ENCODE results near the gene BCL7A. TPM values are rescaled to one million over a fixed set of nuclear protein-coding genes. Genes with fewer than 3 reads are reported as not detected.

BCL7A gene
- total RNA-seq (2022; extraction: Qiagen RNA extraction; ENCODE audit: low read depth) = 9.3 to 13.2 TPM (median 11.3 TPM) in 5 replicates

DNA sequence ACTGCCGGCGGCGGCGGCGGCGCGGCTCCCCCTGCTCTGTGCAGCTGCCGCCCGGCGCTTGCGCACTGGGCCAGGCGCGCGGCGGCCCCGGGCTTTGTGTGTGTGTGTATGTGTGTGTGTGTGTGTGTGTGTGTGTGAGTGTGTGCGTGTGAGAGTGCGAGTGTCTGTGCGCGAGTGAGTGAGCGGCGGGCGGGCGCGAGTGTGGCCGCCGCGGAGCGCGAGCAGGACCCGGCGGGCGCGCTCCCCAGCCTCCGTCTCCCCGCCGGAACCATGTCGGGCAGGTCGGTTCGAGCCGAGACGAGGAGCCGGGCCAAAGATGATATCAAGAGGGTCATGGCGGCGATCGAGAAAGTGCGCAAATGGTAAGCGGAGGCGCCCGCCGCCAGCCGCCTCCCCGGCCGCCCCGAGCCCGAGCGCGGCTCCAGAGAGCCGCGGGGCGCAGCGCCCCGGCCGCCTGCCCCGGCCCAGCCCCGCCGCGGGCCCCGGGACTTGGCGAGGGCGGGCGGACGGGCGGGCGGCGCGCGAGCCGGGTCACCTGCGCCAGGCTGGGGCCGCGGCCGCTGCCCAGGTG lies at the start of gene BCL7A:
BCL7A (plus strand) TSS at position 63 of the 571 bp plus-strand sequence; CDS start at position 271, 208 bp downstream.

DNA sequence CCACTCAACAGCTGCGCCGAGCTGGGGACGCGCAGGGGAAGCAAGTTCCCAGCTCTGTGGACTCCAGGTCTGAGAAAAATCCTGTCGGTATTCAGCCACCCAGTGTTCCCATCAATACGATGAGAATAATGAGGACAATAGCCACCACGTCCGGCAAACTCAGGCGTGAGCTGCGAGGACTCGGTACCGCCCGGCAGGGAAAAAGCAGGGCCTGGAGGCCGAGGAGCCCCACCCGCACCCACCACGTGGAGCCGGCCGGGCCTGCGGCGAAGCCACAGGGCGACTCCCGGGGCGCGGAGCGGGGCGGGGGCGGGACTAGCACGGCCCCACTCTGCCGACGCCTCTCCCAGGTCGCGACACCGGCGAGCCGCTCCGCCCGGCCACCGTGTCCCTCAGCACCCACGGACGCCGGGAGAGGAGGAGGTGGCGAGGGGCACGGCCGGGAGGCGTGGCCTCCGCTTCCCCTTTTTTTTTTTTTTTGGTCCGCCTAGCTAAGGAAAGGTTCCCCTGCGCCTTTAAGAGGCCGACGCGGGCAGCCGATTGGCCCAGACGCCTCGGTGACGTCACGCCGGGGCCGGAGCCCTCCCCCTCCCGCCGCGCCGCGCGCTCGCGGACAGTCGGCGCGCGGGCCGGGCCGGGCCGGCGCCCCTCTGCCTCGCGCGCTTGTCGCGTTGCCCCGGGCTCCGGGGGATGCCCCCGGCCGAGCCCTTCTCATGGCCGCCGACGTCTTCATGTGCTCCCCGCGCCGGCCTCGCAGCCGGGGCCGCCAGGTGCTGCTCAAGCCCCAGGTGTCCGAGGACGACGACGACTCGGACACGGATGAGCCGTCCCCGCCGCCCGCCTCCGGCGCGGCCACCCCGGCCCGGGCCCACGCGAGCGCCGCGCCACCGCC lies 56.7 kb downstream of the BCL7A start, which contains the start of gene MLXIP:
MLXIP (plus strand) TSS at position 616 of the 892 bp plus-strand sequence; CDS start at position 714, 98 bp downstream.

Other genes with a start within 250 kb of the BCL7A start
- 93.3 to 148 TPM (median 132 TPM) in 5 replicates for gene RHOF, start 228.2 kb upstream of the BCL7A start, total RNA-seq (2022; extraction: Qiagen RNA extraction; ENCODE audit: low read depth)
- 7.9 to 16.3 TPM (median 13.7 TPM) in 5 replicates for gene SETD1B, start 217.9 kb upstream of the BCL7A start, total RNA-seq (2022; extraction: Qiagen RNA extraction; ENCODE audit: low read depth)
- gene HPD, start 163.0 kb upstream of the BCL7A start, total RNA-seq (2022; extraction: Qiagen RNA extraction; ENCODE audit: low read depth) = 1.0 to 2.0 TPM (median 1.5 TPM) in 5 replicates
- gene PSMD9, start 133.1 kb upstream of the BCL7A start, total RNA-seq (2022; extraction: Qiagen RNA extraction; ENCODE audit: low read depth) = 113 to 152 TPM (median 122 TPM) in 5 replicates
- 0.88 to 2.6 TPM (median 1.5 TPM) in 5 replicates for gene CFAP251, start 103.3 kb upstream of the BCL7A start, total RNA-seq (2022; extraction: Qiagen RNA extraction; ENCODE audit: low read depth)
- gene MLXIP, start 56.9 kb downstream of the BCL7A start, total RNA-seq (2022; extraction: Qiagen RNA extraction; ENCODE audit: low read depth) = 21.5 to 53.9 TPM (median 39.5 TPM) in 5 replicates
- gene IL31, start 152.3 kb downstream of the BCL7A start, total RNA-seq (2022; extraction: Qiagen RNA extraction; ENCODE audit: low read depth) = not detected in 5 replicates
- 0.16 TPM in 1 of 5 replicates, not detected in the others for gene LRRC43, start 161.2 kb downstream of the BCL7A start, total RNA-seq (2022; extraction: Qiagen RNA extraction; ENCODE audit: low read depth)
- 0.59 to 1.7 TPM (median 0.70 TPM) in 5 replicates for gene B3GNT4, start 181.8 kb downstream of the BCL7A start, total RNA-seq (2022; extraction: Qiagen RNA extraction; ENCODE audit: low read depth)
- gene DIABLO, start 204.2 kb downstream of the BCL7A start, total RNA-seq (2022; extraction: Qiagen RNA extraction; ENCODE audit: low read depth) = 68.5 to 79.1 TPM (median 72.0 TPM) in 5 replicates
- 16.2 to 24.0 TPM (median 19.3 TPM) in 5 replicates for gene VPS33A, start 244.6 kb downstream of the BCL7A start, total RNA-seq (2022; extraction: Qiagen RNA extraction; ENCODE audit: low read depth)

Data from A549 treated with ZK216348 at 1 μM for 4 hours (cell line).